Limb (tissue), 2 donors: ENCODE measurements around the gene TM7SF2.
"Not testable (repeated sequence)": the region's sequence is repeated elsewhere in the genome, so short reads cannot be mapped to it uniquely, and the experiment has no call there.

ENCODE experiments used
- DNase-seq, 2 donors: peaks; one replicate each; pipeline ENCODE4 v3.0.0-alpha.2; 2016; ENCODE audit errors: extremely low spot score in 2 of 2

TM7SF2 gene

DNA sequence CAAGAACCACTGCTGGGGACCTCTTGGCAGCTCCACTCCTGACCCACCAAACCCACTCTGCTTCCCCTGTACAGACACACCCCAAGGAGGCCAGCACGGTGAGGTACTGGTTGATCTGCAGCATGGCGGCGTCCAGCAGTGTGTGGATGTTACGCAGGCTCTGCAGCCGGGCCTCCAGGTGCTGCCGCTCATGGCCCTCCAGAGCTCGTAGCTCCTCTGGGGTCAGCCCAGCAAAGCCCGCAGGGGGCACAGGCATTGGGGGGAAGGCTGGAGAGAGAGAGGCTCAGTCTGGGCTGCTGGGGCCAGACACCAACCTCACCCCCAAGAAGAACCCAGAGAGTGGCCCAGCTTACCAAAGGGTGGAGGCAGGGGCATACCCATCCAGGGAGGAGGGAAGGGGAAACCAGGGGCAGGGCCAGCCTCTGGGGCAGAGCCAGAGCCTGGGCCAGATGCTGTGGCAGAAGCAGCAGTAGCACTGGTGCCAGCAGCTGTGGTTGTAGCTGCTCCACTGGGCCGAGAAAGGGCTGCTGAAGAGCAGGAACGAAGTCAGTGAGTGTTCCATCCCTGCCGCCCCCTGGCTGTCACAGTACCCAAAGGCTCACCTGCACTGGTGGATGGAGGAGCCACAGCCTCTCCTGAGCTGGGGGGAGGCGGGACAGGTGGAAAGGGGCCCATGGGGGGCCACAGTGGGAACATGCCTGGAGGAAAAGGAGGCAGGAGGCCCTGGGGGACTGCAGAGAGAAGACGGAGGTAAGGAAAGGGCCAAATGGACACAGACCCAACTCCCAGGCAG, 18.2 kb downstream of the TM7SF2 start:
- peak in 1 of 2 donors; percentile 7 for DNase-seq

DNA sequence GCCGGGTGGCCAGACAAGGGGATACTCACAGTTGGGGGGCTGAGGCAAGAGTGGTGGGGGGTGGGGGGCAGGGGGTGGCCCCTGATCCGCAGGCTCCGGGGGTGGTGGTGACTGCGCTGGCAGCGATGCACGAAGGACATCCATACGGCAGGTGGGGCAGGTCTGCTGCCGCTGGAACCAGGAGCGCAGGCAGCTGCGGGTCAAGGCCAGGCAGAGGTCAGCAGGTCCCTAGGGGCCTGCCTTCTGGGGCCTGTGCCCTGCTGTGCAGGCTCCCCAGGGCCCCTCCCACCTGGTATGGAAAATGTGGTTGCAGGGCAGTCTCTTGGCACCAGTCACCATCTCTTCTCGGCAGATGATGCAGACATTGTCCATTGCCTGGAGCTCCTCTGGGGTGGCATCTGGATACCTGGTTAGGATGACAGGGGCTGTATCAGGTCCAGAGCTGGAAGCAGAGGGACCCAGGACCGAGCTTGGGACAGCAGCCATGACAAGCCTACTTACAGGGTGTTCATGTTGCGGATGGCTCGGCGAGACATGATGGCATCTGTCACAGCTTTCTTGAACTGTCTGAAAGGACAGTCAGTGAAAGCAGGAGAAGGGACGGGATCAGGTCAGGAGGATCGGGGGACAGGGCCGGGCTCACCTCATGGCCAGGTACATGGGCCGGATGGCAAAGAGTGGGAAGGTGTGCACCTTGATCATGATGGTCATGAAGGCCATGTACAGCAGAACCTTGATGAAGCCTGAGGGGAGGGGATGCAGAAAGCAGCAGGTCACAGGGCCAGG, 19.2 kb downstream of the TM7SF2 start:
- DNase-seq, result peak in 1 of 2 donors; percentile 22

DNA sequence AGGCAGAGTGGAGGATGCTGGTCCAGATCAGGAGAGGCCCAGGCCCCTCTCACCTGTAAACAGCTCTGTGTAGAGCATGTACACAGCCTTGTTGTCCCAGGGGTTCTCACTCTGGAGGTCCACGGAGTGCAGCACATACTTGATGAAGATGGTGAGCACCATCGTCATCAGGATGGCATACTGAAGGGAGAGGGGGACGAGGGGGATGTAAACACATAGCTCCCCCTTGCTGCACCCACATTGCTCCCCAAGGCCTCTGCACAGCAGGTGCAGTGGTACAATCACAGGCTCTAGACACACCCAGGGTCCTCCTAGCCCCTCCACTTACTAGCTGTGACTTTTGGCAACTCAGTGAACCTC, 19.7 kb downstream of the TM7SF2 start:
- DNase-seq, result peak in 1 of 2 donors; percentile 19

DNA sequence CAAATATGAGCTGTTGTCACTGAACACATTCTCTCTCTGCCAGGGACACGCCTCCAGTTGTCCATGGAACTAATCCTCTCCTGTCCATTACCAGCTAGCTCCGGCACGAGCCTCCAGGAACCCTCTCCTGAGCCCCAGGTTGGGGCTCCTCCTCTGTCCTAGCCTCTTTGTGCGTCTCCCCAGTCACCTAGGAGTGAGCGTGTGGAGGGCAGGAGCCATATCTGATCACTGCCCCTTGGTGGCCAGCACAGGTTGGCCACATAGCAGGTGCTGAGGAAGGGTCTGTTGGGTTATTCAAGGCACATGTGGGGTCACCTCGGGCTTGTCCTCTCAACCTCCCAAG, 20.2 kb downstream of the TM7SF2 start:
- peak in 1 of 2 donors; percentile 18 for DNase-seq

- peak in 1 of 2 donors; percentile 14 for DNase-seq
These were observed 20.7 kb downstream of the TM7SF2 start for GRCh38 chr11:65132238-65132987.

- no peak for DNase-seq
These were observed 21.5 kb downstream of the TM7SF2 start for GRCh38 chr11:65132988-65133700.

DNA sequence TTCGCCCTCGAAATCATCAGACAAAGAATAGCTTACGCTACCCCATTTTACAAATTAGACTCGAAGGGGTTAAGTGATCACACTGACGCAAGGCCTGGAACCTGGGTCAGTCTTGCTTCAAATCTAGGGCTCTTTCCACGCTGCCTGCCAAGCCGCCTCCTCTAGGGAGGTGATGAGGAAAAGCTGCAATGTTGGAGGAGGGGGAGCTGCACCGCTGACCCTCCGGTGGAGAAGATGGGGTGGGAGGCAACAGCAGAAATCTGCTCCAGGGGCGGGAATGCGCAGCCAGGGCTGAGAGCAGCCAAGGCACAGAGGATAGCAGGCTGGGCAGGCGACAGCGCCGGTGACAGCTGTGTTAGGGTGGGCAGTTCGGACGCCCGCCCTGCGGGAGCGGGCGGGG, 22.1 kb downstream of the TM7SF2 start:
- DNase-seq, result peak in 1 of 2 donors; percentile 63

DNA sequence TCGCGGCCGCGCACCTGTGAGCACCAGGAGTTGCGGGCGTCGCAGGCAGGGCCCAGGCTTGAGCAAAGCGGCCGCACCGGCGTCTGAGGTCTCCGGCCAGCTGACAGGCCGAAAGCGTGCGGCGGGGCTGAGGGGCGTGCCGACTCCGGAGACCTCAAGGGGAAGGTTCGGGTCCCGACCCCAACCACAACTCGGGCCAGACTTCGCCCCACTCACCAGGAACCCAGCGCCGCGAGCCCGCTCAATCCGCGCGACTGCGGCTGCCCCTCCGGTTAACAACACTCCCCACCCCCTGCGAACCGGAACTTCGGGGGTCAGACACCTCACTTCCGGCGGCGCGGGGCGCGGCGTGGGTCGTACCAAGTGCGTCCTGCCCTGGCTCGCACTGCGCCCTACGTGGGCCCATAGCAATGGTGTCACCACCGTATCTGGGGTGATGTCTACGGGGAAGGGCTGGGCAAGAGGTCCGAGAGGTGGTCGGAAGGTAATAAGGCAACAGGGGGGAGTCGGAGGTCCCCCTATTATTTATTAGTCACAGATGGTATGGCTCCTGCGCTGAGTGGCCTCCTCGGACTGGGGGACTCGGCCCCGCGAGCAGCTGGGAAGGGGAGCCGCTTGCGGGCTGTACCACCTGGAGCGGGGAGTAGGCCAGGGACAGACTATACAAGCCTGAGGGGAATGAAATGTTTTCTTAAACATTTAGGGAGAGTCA, 22.7 kb downstream of the TM7SF2 start, which contains the start of gene SYVN1:
SYVN1 (minus strand) TSS at position 280 of the 712 bp plus-strand sequence. CDS start 918 bp downstream, outside the sequence.
- peak; percentile 95 to 96 for DNase-seq

- peak in 1 of 2 donors; percentile 89 for DNase-seq
These were observed 23.4 kb downstream of the TM7SF2 start for GRCh38 chr11:65134952-65135632.

- DNase-seq, result no peak
These were observed 24.0 kb downstream of the TM7SF2 start for GRCh38 chr11:65135633-65136145.

- no peak for DNase-seq
These were observed 24.9 kb downstream of the TM7SF2 start for GRCh38 chr11:65136515-65137096.

GRCh38 chr11:65141896-65142494, 30.3 kb downstream of the TM7SF2 start:
- no peak for DNase-seq

GRCh38 chr11:65147352-65148075, 35.8 kb downstream of the TM7SF2 start:
- DNase-seq, result no peak

DNA sequence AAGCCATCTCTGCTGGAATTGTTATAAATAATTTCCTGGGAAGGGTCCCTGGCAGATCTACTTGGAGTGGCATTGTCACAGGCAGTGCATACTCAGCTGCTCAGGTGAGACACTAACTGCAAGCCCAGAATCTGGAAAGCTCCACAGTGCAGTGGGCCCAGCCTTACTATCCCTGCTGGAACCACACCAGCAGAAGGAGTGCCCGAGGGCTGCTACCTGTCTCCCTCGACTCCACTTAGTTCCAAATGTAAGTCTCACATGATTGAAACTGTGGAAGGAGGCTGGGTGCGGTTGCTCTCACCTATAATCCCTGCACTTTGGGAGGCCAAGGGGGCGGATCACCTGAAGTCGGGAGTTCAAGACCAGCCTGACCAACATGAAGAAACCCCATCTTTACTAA, 37.0 kb downstream of the TM7SF2 start:
- DNase-seq, result no peak

- DNase-seq, result not testable (repeated sequence)
These were observed 38.4 kb downstream of the TM7SF2 start for GRCh38 chr11:65150131-65150508.

DNA sequence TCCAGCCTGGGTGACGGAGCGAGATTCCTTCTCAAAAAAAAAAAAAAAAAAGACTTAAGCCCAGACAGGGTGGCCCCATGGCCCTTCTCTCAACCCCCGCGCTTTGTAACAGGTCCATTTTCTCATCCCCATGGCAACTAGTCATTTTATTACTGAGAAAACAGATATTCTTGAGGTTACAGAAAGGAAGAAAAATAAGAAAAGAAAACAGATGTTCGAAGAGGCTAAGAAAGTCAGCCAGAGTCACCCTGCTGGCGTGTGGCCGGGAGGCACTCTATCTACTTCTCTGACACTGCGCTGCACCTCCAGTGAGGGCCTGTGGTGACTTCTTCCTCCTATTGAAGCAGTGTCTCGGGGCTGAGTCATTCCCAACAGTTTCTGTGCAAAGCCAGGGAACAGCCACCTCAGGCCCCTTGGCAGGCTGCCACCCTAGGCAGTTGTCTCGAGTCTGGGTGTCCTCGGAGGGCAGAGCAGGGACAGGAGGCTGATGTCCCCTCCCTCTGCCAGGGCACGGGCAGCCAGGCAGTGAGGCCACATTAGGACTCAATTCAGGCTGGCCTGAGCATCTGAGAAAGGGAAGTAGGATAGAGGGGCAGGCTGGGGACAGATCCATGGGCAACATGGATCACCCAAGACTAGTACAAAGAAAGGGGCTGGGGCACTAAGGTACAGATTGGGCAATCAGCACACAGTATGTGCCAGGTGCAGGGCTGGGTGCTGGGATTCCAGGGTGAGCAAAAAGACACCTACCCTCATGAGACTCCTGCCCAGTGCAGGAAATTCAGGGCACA, 39.0 kb downstream of the TM7SF2 start:
- peak; percentile 57 to 66 for DNase-seq

- no peak for DNase-seq
These were observed 39.7 kb downstream of the TM7SF2 start for GRCh38 chr11:65151331-65151899.
